ENCODE results near the gene HDAC7.

GRCh38 chr12:47838286-47838931 lies 18.7 kb upstream of the HDAC7 start:
- TF ChIP-seq EZH2phosphoT487 (IDR thresholded peaks at IDR 0.05; ENCODE audit: borderline replicate concordance, low read length) (no peak), EZH2 (IDR thresholded peaks at IDR 0.05; ENCODE audit: low read length, unreplicated experiment) (no peak)

Measured in PC-3 (cell line).